PC-3 (cell line): ENCODE results near the gene CAST.

ENCODE experiments used
- CTCF ChIP-seq: fragments of 300-600 bp; sonication (generic); conservative IDR thresholded peaks from 2 replicates; pipeline ENCODE4 v1.5.1; 2017; ENCODE audit warnings: antibody characterized with exemption, low read depth, mild to moderate bottlenecking, low read length
- EZH2 ChIP-seq: fragments of 300-600 bp; sonication (generic); IDR thresholded peaks from one replicate; pipeline ENCODE4 v1.6.1; 2017; ENCODE audit warnings: antibody characterized with exemption, mild to moderate bottlenecking, low read length; ENCODE audit not compliant: unreplicated experiment
- EZH2phosphoT487 ChIP-seq: fragments of 300-600 bp; sonication (generic); IDR thresholded peaks from 2 replicates; pipeline ENCODE4 v1.6.1; 2018; ENCODE audit warnings: mild to moderate bottlenecking, antibody characterized with exemption, low read length, borderline replicate concordance

GRCh38 chr5:96651047-96651446 is 11.1 kb upstream of the CAST start:
- no peak for TF ChIP-seq EZH2phosphoT487
- TF ChIP-seq CTCF = no peak
- no peak for TF ChIP-seq EZH2
